GM18498 (cell line): ENCODE measurements around the gene ABCC4.

ENCODE experiments used
- ATAC-seq: cut with Tn5 transposase; IDR thresholded peaks from one replicate; pipeline ENCODE4 v1.9.1; 2021; ENCODE audit warnings: mild to moderate bottlenecking, moderate library complexity; ENCODE audit not compliant: unreplicated experiment

ABCC4 gene

DNA sequence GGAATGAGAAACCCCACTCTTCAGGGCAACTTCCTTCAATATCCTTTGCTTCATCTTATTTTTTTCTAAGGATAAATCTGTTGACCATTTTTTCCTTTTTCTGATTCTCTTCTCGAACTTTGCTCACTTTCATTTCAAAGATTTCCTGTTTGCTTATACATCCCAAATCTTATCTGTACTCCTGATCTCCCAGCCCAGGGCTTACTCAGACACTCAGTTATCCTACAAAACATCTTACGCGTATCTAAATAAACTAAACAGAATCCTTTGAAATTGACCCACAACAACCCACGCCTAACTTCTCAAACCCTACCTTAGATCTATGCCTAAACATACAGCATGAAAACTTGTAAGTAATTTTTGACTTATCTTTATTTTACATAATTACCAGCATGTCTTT is 179.2 kb downstream of the ABCC4 start:
- ATAC-seq = no peak

DNA sequence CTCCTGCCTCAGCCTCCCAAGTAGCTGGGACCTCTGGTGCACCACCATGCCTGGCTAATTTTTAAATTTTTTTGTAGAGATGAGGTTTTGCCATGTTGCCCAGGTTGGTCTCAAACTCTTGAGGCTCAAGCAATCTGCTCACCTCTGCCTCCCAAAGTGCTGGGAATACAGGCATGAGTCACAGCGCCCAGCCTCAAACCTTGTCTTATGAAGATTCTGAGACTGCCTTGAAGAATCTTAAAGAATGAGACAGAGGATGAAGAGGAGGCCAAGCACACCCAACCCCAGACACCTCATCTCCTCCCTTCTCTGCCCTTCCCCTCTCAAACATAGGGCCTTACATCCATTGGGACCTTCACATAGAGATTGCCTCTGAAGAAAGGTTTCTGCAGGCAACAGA is 179.7 kb downstream of the ABCC4 start:
- no peak for ATAC-seq

DNA sequence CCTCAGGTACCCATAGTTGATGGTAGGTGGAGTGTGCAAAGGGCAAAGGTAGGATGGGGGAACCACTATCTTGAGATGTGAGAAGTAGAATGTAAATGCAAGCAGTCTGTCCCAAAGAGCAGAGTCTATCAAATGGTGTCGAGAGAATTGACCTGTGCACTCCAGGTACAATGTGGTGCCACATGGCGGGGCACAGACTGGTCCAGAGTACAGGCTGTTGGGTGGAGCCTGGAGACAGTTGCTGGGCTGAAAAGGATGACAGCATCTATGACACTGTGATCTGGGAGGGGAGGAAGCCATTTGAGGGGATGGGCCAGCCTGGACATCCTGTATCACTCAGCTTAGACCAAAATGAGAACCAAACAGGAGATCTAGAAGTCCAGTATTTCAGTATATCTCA is 180.6 kb downstream of the ABCC4 start:
- no peak for ATAC-seq

DNA sequence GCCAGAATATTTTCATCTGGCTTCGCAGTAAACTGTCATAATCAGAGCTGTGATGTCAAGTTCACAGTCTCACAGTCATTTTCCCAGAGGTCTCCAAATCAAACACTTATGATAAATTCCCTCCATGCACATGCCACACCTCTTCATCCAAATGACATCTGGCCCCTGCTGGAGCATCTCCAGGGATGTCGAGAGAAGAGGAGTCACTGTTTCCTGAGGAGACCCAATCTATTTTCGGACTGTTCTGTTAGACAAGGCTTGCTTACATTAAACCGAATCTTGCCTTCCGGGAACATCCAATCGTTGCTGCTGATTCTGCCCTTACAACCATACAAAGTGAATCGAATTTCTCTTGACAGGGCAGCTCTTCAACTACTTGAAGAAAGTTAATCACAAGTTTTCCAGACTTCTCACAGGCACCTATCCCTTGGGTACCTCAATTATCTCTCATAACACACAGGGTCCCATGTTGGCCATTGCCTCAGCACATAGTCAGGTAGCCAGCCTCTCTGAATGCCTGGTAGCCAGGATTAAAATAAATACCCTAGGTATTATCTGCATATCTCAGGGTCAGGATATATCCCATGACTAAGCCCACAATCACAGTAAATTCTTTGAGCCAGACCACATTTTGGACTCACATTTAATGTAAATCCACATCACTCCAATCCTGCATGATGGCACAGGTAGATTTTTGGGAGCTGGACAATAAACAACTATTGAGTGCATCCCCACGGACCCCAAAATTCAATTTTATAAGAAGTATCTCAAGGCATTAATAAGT is 182.5 kb downstream of the ABCC4 start:
- no peak for ATAC-seq

DNA sequence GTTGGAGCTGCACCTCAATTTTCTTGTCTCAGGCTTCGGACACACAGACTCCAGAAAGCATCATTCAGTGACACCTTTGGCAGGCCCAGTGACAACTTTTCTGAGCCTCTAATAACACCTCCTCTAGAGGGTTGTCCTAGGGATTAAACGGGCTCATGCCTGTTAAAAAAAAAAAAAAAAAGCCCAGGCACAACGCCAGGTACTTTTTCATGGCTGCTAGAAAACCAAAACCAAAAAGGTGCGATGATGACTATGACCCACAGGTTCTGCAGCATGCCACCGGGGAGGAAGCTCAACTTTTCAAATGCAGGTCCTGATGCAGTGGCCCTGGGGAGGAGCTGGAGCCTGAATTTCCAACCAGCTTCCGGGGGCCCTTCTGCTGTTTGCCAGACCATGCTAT is 184.2 kb downstream of the ABCC4 start:
- ATAC-seq = peak; percentile 60

DNA sequence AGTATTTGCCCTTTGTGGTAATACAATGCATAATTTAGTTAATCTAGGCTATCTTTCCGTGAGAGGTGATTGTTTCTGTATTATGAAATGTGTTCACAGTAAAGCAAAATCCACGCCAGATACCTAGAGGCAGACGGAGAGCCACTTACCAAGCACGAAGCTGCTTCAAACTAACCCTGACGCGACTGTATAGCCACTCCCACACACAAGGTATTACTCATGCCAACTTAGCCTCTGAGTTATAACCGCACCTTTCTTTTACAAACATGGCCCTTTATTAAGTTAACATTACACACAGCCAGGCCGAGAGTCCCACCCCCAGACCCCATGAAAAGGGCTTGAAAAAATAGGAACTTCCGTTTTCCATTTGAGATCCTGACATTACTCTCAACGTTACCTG is 185.7 kb downstream of the ABCC4 start:
- no peak for ATAC-seq

DNA sequence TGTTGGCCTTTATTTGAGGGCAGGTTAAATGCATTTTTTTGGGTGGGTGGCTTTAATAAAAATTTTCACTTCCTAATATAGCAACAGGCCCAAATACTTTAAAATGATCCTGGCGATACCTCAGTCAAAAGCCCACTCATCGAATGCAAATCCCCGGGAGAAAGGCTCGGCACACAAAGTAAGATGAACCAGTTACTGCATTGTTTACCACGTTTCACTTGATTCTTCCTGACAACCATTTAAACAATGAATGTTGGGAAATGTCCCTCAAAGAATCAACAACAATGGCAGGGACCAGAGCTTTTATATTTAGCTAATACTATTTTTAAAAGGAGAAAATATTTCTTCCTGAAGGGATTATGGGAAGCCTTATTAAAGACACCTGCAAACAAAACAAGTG is 187.7 kb downstream of the ABCC4 start:
- ATAC-seq = no peak

DNA sequence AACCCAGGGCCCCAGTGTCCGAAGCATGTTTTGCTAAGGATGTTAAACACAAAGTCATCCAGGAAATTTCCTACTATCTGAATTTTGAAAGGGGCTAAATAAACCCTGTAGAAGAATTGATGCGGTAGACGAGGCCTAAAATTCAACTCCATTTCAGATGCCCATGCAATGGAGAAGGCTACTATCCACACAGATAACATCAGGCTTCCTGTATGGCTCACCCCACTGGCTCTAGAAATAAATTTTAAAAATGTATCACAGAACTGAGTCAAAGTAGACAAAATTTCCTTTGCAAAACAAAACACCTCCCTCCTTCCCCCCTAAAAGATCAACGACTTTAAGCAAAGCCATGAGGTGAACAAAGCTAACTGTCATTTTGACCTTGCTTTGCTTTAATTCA is 188.4 kb downstream of the ABCC4 start:
- ATAC-seq = no peak

DNA sequence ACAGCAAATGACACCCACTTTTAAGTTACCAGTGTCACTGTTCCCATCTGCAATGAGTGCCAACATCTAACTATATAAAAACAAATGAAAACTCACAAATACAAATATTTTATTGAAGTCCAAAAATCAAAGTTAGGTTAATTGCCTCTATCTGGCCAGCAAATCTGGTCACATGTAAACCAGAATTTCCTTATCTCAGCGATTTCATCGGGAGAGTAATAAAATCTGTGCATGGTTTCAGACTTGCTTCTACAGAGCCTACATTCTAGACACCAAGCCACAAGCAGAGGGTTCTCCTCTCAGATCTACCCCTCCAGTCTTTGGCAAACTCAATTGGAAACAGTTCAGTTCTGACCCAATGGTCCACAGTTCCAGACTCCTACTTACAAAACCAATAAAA is 189.6 kb downstream of the ABCC4 start:
- ATAC-seq = no peak

DNA sequence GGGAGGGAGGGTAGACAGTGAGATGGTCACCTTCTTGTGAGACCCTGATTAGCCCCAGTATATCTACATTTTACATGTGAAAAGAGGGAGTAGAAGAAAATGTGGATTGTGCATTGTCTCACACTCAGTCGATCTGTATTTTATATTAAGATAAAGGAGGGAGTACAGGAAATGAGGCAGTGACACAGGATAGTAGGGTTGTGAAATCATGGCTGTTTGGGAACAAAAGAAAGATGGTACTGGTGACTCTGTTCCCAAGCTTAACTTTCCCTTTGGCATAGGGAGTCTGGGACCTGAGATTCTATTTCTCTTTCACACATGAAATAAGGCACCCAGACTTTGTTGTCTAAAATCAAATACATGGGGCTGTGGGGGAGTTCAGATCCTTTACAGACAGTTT is 194.7 kb downstream of the ABCC4 start:
- no peak for ATAC-seq

DNA sequence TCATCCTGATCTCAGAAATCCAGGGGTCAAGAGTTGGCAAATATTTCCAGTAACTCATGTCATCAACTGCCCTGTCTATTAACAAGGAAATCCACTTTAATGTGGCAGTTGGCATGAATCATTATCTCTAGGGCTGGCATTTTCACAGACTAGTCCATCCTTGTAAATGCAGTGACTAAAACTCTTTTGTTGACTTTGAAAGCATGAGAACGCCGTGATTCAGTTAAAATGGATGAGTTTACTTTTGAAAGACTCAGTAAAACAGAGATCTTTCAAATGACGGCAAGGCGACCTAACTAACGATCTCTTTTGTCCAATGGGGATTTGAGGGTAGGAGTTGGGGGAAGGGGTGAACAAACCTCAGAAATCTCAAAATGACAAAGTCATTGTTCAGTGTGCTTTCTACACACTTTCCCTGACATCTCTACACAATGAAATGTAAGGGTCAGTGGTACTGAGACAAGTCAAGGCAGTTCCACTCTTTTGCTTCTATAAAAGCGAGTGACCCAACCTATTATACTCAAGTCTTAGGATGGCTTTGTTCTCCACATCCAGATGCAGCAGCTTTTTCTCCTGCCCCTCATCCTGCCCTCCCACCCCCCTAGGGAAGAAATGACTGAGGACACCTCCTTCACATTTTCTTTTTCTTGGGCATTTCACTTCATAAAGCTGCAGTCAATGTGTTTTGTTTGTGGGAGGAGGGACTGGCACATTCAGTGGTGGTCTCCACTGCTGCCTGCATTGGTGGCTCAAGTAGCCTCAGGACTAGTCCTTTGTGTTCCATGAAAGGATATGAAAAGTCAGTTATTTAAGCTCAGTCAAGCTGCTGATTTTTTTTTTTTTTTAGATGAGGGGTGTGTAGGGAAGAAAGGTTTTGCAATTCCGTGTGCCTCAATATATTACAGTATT is 200.5 kb downstream of the ABCC4 start:
- ATAC-seq = no peak

DNA sequence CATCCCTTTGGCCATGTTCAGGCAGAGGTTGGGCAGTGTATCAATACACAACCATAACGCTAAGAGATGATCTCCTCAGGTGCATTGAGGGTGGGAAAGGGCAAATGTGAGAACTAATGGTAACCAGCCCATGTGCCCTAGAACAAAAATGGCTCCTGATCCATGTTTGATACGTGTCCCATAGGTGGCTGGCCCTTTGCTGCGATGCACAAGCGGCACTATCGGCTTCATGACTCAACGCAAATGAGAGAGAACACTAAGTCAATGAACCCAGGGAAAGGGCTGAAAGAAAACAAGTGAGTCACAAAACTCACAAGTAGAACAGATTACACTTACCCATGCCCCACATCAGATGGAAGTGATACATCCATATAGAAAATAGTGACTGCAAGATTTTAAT is 201.7 kb downstream of the ABCC4 start:
- ATAC-seq = no peak

DNA sequence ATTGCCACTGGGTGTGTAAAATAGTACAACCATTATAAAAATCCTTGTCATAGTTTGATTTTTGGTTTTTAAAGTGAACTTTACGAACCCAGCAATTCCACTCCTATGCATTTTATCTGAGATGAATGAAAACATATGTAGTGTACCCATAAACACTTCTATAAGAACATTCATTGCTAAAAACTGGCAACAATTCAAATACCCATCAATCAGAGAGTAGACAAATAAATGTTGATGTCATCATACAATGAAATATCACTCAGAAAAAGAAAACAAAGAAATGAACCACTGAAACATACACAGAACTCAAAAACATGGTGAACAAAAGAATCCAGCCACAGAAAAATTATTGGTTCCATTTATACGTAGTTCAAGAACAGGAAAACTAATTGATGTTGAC is 202.3 kb downstream of the ABCC4 start:
- no peak for ATAC-seq

DNA sequence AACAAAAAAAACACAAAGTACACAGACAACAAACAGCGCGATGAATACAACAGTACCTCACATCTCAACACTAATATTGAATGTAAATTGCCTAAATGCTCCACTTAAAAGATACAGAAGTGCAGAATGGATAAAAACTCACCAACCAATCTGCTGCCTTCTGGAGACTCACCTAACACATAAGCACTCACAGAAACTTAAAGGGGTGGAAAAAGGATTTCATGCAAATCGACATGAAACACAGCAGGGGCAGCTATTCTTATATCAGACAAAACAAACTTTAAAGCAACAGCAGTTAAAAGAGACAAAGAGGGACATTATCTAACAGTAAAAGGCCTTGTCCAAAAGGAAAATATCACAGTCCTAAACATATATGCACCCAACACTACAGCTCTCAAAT is 209.5 kb downstream of the ABCC4 start:
- no peak for ATAC-seq

DNA sequence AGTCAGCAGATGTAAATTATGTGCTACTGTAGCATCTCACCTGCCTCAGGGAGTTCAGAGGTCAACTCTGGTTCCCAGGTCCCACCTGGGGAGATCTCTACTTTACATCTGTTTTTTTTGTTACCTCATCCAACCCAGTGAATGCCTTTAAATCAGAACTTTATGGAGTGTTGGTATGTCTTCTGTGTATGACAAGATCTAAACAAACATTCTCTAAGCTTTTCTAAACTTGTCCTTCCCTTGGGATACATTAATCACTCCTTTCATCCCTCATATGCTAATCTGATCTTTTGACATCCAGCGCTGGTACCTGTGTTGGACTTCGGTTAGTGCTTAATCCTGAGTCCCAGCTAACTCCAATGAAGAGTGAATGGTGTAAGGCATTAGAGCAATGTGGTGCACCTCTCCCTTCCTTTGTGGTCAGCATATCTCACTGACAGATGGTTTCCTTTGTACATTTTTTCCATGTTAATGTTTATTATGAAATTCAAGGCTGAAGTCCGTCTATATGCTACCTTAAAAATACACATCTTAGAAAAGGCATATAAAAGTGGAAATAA is 213.4 kb downstream of the ABCC4 start:
- ATAC-seq = no peak

DNA sequence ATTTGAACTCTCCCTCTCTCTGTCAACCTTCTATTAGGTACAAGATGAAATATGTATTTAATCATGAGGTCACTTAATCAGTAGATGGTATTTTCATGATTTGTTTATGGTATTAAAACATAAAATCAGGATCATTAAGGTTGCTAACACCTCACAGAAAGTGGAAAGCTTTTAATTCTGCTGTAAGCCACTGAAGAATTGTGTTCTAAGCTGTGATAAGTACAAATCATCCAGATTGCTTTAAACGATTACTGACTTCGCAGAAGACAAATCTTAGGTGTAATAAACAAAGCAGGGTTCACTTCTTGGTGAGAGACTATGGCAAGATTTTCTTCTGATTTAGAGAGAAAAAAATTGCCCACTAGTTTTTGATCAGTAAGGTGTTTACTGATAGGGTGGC is 214.5 kb downstream of the ABCC4 start:
- no peak for ATAC-seq

DNA sequence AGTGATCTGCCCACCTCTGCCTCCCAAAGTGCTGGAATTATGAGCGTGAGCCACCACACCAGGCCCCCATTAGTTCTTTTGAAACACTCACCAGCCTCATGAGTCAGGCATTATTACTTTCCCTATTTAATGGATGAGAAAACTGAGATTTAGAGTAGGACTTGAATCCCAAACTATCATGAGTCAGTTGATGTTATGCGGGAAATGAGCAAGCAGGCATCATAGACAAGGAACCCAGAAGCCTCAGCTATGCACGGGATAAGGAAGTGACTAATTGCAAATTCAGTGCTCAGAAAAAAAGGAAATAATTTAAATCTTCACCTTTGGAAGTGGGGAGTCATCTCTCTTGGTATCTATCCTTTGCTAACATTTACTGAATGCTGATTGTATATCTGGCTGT is 217.5 kb downstream of the ABCC4 start:
- ATAC-seq = no peak

DNA sequence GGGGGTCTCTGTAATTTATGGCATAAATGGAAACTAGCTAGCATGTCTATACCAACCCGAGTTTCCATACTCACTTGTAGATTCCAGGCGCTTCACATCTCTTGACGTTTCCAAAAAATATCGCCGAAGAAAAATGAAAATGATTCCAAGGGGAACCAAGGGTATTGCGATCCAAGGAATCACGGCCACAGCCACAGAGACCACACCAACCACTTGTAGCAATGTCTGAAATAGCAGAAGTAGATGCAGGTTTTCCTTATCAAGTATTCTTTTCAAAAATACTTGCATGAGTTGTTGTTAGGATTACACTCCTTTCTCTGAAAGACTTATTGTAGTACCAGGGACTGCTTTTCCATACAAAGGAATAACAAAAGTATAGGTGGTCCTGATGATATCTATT is 218.2 kb downstream of the ABCC4 start:
- no peak for ATAC-seq

DNA sequence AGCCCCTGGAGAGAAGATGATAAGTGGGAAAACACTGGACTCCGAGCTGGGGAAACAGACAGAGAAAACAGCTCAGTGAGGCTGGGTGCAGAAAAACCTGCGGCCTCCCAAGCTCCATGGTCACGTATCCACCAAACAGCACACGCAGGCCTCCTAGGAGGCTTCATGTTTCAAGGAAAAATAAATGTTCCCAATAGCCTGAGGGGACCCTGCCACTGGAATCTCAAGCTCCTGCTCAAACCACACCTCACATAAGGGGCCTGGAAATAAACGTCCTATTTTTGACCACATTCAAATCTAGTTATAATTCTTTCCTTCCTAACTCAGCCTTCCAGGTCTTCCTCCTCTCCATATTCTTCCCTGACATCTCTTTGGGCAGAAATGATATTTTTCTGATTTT is 225.7 kb downstream of the ABCC4 start:
- no peak for ATAC-seq

DNA sequence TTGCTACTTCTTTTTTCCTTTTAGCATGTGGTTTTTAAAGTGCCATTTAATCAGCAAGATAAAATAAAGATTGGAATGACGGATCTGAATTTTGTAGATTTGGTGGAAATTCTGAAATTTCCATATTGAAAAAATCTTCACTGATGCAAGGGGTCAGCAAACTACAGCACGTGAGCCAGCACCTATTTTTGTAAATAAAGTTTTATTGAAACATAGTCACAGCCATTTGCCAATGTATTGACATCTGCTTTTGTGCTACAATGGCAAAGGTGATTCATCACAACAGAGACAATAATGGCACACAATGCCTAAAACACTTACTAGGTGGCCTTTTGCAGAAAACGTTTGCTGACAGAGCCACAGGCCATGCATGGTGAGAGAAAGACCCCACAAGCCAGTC is 226.4 kb downstream of the ABCC4 start:
- ATAC-seq = no peak

DNA sequence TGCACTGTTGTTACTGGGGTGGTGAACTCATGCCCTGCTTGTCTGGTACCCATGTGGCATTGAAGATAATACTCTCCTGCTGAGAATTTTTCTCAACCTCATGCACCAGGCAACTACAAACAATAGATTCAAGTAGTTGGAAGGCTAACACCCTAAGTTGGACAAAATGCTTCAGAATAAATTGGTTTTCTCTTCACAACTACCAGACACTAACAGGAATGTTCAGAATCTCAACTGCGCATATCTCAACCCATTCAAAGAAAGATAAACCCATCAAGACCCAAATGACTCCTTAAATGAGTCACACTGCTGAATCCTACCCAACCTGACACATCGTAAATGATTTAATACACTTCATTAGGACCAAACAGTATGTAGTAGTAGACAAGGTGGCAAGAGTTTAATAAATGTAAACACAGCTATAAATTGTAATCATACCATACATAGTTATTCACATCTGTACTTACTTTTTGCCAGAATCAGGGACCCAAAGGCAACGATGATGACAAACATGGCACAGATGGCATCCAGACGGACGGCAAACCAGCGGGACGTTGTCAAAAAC is 227.4 kb downstream of the ABCC4 start:
- no peak for ATAC-seq

DNA sequence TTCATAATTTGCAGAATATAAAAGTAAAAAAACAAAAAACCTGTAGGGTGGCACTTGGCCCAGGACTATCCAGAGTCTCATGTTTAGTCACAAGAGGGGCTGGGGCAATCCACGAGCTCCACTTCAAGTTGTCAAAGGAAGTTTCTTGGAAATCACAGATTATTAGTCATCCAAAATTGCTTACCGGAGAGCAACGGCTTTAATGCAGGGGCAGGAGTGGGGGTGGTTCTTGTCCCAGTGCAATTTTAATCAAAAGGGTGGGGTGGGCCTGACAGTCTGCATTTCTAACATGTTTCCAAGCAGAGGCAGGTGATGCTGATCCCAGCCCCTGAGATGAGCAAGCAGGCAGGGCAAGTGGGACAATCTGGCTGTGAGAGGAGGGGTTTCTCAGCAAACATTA is 233.9 kb downstream of the ABCC4 start:
- no peak for ATAC-seq
